ACC112 (cell line): ENCODE measurements around the gene OSBPL1A.
A peak's percentile ranks its signal among the peaks of the same experiment; 100 is the strongest.

Source experiments
- H2AFZ ChIP-seq: fragments of 200-600 bp; sonication (generic); one replicate; pipeline ENCODE4 v1.6.0; 2017; ENCODE audit warnings: antibody characterized with exemption, low read length; ENCODE audit not compliant: unreplicated experiment
- H3K27ac ChIP-seq: fragments of 200-600 bp; sonication (generic); 2 replicates; pipeline ENCODE4 v1.5.1; 2014; ENCODE audit warnings: low read depth, mild to moderate bottlenecking, antibody characterized with exemption, low read length, moderate library complexity
- H3K27me3 ChIP-seq: fragments of 200-600 bp; sonication (generic); 2 replicates; pipeline ENCODE4 v1.6.1; 2014; ENCODE audit warnings: mild to moderate bottlenecking, antibody characterized with exemption, low read length, moderate library complexity, mixed read lengths; ENCODE audit not compliant: insufficient read depth
- H3K36me3 ChIP-seq: fragments of 200-600 bp; sonication (generic); 2 replicates; pipeline ENCODE4 v1.6.1; 2016; ENCODE audit warnings: mild to moderate bottlenecking, antibody characterized with exemption, low read length, moderate library complexity, mixed read lengths; ENCODE audit not compliant: insufficient read depth
- H3K4me1 ChIP-seq: fragments of 200-600 bp; sonication (generic); one replicate; pipeline ENCODE4 v1.6.1; 2016; ENCODE audit warnings: low read length, mixed read lengths; ENCODE audit not compliant: insufficient read depth, unreplicated experiment, control insufficient read depth
- H3K4me3 ChIP-seq: fragments of 200-600 bp; sonication (generic); 2 replicates; pipeline ENCODE4 v1.5.1; 2014; ENCODE audit warnings: mild to moderate bottlenecking, low read depth, low read length
- H3K79me2 ChIP-seq: fragments of 200-600 bp; sonication (generic); one replicate; pipeline ENCODE4 v1.6.0; 2016; ENCODE audit warnings: low read length; ENCODE audit not compliant: control insufficient read depth, unreplicated experiment, insufficient read depth

The OSBPL1A gene

GRCh38 chr18:24248359-24248758 is 149.3 kb downstream of the OSBPL1A start:
- H3K4me1 ChIP-seq, result no peaks in the 10 kb centered on the region
- no peak overlapping the region for H2AFZ ChIP-seq
- no peaks in the 10 kb centered on the region for H3K27me3 ChIP-seq
- H3K79me2 ChIP-seq, result peaks cover 2% of the 10 kb centered on the region
- no peak overlapping the region for H3K4me3 ChIP-seq
- H3K27ac ChIP-seq, result no peak overlapping the region
- no peaks in the 10 kb centered on the region for H3K36me3 ChIP-seq

GRCh38 chr18:24246143-24246542 is 151.5 kb downstream of the OSBPL1A start:
- Histone ChIP-seq H3K4me1 (no peaks in the 10 kb centered on the region), H3K27ac (no peak overlapping the region), H3K79me2 (no peaks in the 10 kb centered on the region), H2AFZ (no peak overlapping the region), H3K27me3 (no peaks in the 10 kb centered on the region), H3K4me3 (no peak overlapping the region), H3K36me3 (no peaks in the 10 kb centered on the region)

GRCh38 chr18:24244698-24245097 is 152.9 kb downstream of the OSBPL1A start:
- H2AFZ ChIP-seq, result no peak overlapping the region
- H3K4me3 ChIP-seq, result no peak overlapping the region
- no peaks in the 10 kb centered on the region for H3K27me3 ChIP-seq
- no peak overlapping the region for H3K27ac ChIP-seq
- no peaks in the 10 kb centered on the region for H3K79me2 ChIP-seq
- no peaks in the 10 kb centered on the region for H3K4me1 ChIP-seq
- H3K36me3 ChIP-seq, result no peaks in the 10 kb centered on the region

GRCh38 chr18:24243677-24244076 is 153.9 kb downstream of the OSBPL1A start:
- no peaks in the 10 kb centered on the region for H3K27me3 ChIP-seq
- H3K79me2 ChIP-seq, result no peaks in the 10 kb centered on the region
- H2AFZ ChIP-seq, result no peak overlapping the region
- no peak overlapping the region for H3K27ac ChIP-seq
- H3K4me1 ChIP-seq, result no peaks in the 10 kb centered on the region
- no peak overlapping the region for H3K4me3 ChIP-seq
- H3K36me3 ChIP-seq, result no peaks in the 10 kb centered on the region

GRCh38 chr18:24239341-24239740 is 158.3 kb downstream of the OSBPL1A start:
- Histone ChIP-seq H3K27ac (no peak overlapping the region), H3K4me1 (no peaks in the 10 kb centered on the region), H3K27me3 (no peaks in the 10 kb centered on the region), H3K79me2 (no peaks in the 10 kb centered on the region), H2AFZ (no peak overlapping the region), H3K36me3 (0 out of 2 replicates have a peak, but pooled peaks cover 5% of the 10 kb centered on the region), H3K4me3 (no peak overlapping the region)

GRCh38 chr18:24238387-24238786 is 159.2 kb downstream of the OSBPL1A start:
- H3K36me3 ChIP-seq, result 0 out of 2 replicates have a peak, but pooled peaks cover 5% of the 10 kb centered on the region
- H3K27me3 ChIP-seq, result no peaks in the 10 kb centered on the region
- H3K4me1 ChIP-seq, result no peaks in the 10 kb centered on the region
- no peak overlapping the region for H3K4me3 ChIP-seq
- H3K79me2 ChIP-seq, result no peaks in the 10 kb centered on the region
- H3K27ac ChIP-seq, result no peak overlapping the region
- H2AFZ ChIP-seq, result no peak overlapping the region

GRCh38 chr18:24234850-24235418 is 162.7 kb downstream of the OSBPL1A start:
- 0 out of 2 replicates have a peak, but pooled peaks cover 5% of the 10 kb centered on the region for H3K36me3 ChIP-seq
- no peaks in the 10 kb centered on the region for H3K27me3 ChIP-seq
- no peak overlapping the region for H2AFZ ChIP-seq
- H3K4me1 ChIP-seq, result peaks cover 14% of the 10 kb centered on the region
- no peak overlapping the region for H3K4me3 ChIP-seq
- H3K79me2 ChIP-seq, result no peaks in the 10 kb centered on the region
- no peak overlapping the region for H3K27ac ChIP-seq

GRCh38 chr18:24234330-24234729 is 163.3 kb downstream of the OSBPL1A start:
- H3K27me3 ChIP-seq, result no peaks in the 10 kb centered on the region
- 0 out of 2 replicates have a peak, but pooled peaks cover 5% of the 10 kb centered on the region for H3K36me3 ChIP-seq
- no peaks in the 10 kb centered on the region for H3K79me2 ChIP-seq
- no peak overlapping the region for H2AFZ ChIP-seq
- no peak overlapping the region for H3K4me3 ChIP-seq
- no peak overlapping the region for H3K27ac ChIP-seq
- H3K4me1 ChIP-seq, result peaks cover 14% of the 10 kb centered on the region

- no peaks in the 10 kb centered on the region for H3K79me2 ChIP-seq
- H3K4me1 ChIP-seq, result peaks cover 14% of the 10 kb centered on the region
- 0 out of 2 replicates have a peak, but pooled peaks cover 5% of the 10 kb centered on the region for H3K36me3 ChIP-seq
- H3K4me3 ChIP-seq, result peak overlapping the region; percentile 53; the same call in 1 of the 2 replicates
- no peak overlapping the region for H3K27ac ChIP-seq
- H2AFZ ChIP-seq, result no peak overlapping the region
- no peaks in the 10 kb centered on the region for H3K27me3 ChIP-seq
These were observed 164.8 kb downstream of the OSBPL1A start for GRCh38 chr18:24232800-24233199.

- Histone ChIP-seq H3K4me3 (peak overlapping the region; percentile 53), H3K27me3 (no peaks in the 10 kb centered on the region), H3K4me1 (peaks cover 14% of the 10 kb centered on the region), H3K79me2 (no peaks in the 10 kb centered on the region), H2AFZ (peak overlapping the region; percentile 47), H3K36me3 (0 out of 2 replicates have a peak, but pooled peaks cover 5% of the 10 kb centered on the region), H3K27ac (peak overlapping the region; percentile 49)
These were observed 165.6 kb downstream of the OSBPL1A start for GRCh38 chr18:24231773-24232735.
